H1 (cell line): ENCODE data around the gene ALG1. TPM values are rescaled to one million over a fixed set of nuclear protein-coding genes. Genes with fewer than 3 reads are reported as not detected.
"Not testable (repeated sequence)": the region's sequence is repeated elsewhere in the genome, so short reads cannot be mapped to it uniquely, and the experiment has no call there.

ENCODE experiments used
- CTCF ChIA-PET: fragments of 300-600 bp; sonication (Branson Sonifier 250); formaldehyde crosslinking; loops from one replicate; lab custom pipeline; 2021; ENCODE audit not compliant: partially characterized antibody; lab: Charles Lee
- POLR2A ChIA-PET: fragments of 300-600 bp; sonication (Branson Sonifier 250); formaldehyde crosslinking; loops from one replicate; lab custom pipeline; 2021; ENCODE audit warnings: inconsistent platforms; ENCODE audit not compliant: partially characterized antibody; lab: Charles Lee
- DNase-seq, 2 experiments: peaks; one replicate each; pipeline versions ENCODE4 v3.0.0 to v3.0.0-alpha.2; 2010 to 2022; ENCODE audit warnings: low spot score in 2 of 2, low read depth in 1 of 2, mixed read lengths in 1 of 2
- FAIRE-seq: peaks from 2 replicates; lab custom pipeline; 2011; peaks lifted over from hg19 to GRCh38; lab: Jason Lieb, UNC
- H2AFZ ChIP-seq: 2 replicates; pipeline ENCODE4 v1.8.1; 2012; ENCODE audit warnings: low read length, inconsistent platforms
- H2AK5ac ChIP-seq: 2 replicates; pipeline ENCODE4 v1.6.1; 2013; ENCODE audit warnings: low read depth, low read length
- H2BK120ac ChIP-seq: replicated peaks from 2 replicates; pipeline ENCODE3; 2013; ENCODE audit warnings: low read depth, low read length, inconsistent platforms
- H2BK12ac ChIP-seq: 2 replicates; pipeline ENCODE4 v1.6.1; 2013; ENCODE audit warnings: low read depth, low read length
- H2BK15ac ChIP-seq: 2 replicates; pipeline ENCODE4 v1.6.1; 2013; ENCODE audit warnings: low read length
- H2BK20ac ChIP-seq: 2 replicates; pipeline ENCODE4 v1.6.1; 2013; ENCODE audit warnings: low read length
- H2BK5ac ChIP-seq: 2 replicates; pipeline ENCODE4 v1.6.1; 2013; ENCODE audit warnings: low read depth, low read length
- H3K14ac ChIP-seq: 2 replicates; pipeline ENCODE4 v1.6.1; 2013; ENCODE audit warnings: inconsistent platforms; ENCODE audit not compliant: insufficient read length
- H3K18ac ChIP-seq: 2 replicates; pipeline ENCODE4 v1.6.1; 2013; ENCODE audit warnings: low read length; ENCODE audit errors: extremely low read depth
- H3K23ac ChIP-seq: 2 replicates; pipeline ENCODE4 v1.6.1; 2013; ENCODE audit warnings: inconsistent platforms; ENCODE audit not compliant: insufficient read length
- H3K23me2 ChIP-seq: 2 replicates; pipeline ENCODE4 v1.6.1; 2013; ENCODE audit warnings: low read depth, low read length
- H3K27ac ChIP-seq: 2 replicates; pipeline ENCODE4 v1.6.1; 2011; ENCODE audit warnings: low read depth, low read length, inconsistent platforms
- H3K27me3 ChIP-seq, 4 experiments: replicated peaks in 1 of 4; 1 replicate in 1 of 4; 2 replicates in 3 of 4; pipeline versions ENCODE4 v1.6.1 to v1.8.1; 2011 to 2013; ENCODE audit warnings: low read length in 3 of 4, mild to moderate bottlenecking in 3 of 4, inconsistent platforms in 2 of 4, mixed read lengths in 2 of 4, moderate library complexity in 1 of 4; ENCODE audit not compliant: control insufficient read depth in 3 of 4, insufficient read depth in 3 of 4; ENCODE audit errors: extremely low read depth in 1 of 4
- H3K36me3 ChIP-seq, 4 experiments: 2 replicates each; pipeline versions ENCODE4 v1.6.1 to v1.8.1; 2011 to 2013; ENCODE audit warnings: mild to moderate bottlenecking in 4 of 4, low read length in 3 of 4, moderate library complexity in 2 of 4, control low read depth in 1 of 4, inconsistent platforms in 1 of 4; ENCODE audit not compliant: insufficient read depth in 4 of 4, control insufficient read depth in 2 of 4
- H3K4ac ChIP-seq: replicated peaks from 2 replicates; pipeline ENCODE3; 2013; ENCODE audit warnings: low read length, low read depth, mixed read lengths, inconsistent platforms; ENCODE audit not compliant: insufficient read length
- H3K4me1 ChIP-seq, 4 experiments: replicated peaks in 1 of 4; 1 replicate in 1 of 4; 2 replicates in 3 of 4; pipeline versions ENCODE4 v1.6.1 to v1.8.1; 2011 to 2013; ENCODE audit warnings: low read length in 3 of 4, inconsistent platforms in 2 of 4, mixed read lengths in 1 of 4; ENCODE audit not compliant: insufficient read depth in 4 of 4, control insufficient read depth in 3 of 4
- H3K4me2 ChIP-seq, 2 experiments: 2 replicates each; pipeline versions ENCODE4 v1.6.1 to v1.8.1; 2011 to 2013; ENCODE audit warnings: low read depth in 2 of 2, low read length in 2 of 2, control low read depth in 1 of 2, inconsistent platforms in 1 of 2, mild to moderate bottlenecking in 1 of 2; ENCODE audit not compliant: insufficient read depth in 1 of 2
- H3K4me3 ChIP-seq, 4 experiments: fragments of 200-600, 300-600 bp in 1 of 4; sonication (generic), shearing (Covaris generic), sonication (Bioruptor Twin) in 1 of 4; 2 replicates each; pipeline versions ENCODE4 v1.5.1 to v1.8.1; 2011 to 2016; ENCODE audit warnings: low read length in 4 of 4, low read depth in 3 of 4, control low read depth in 2 of 4, inconsistent platforms in 2 of 4, mild to moderate bottlenecking in 2 of 4, mixed read lengths in 1 of 4, moderate library complexity in 1 of 4; ENCODE audit not compliant: insufficient read depth in 2 of 4; ENCODE audit errors: extremely low read depth in 1 of 4
- H3K56ac ChIP-seq: replicated peaks from 2 replicates; pipeline ENCODE3; 2013; ENCODE audit warnings: low read depth, mild to moderate bottlenecking, mixed read lengths, low read length, inconsistent platforms; ENCODE audit not compliant: insufficient read length
- H3K79me1 ChIP-seq: 2 replicates; pipeline ENCODE4 v1.6.1; 2013; ENCODE audit warnings: low read depth, low read length, control low read depth
- H3K79me2 ChIP-seq, 2 experiments: 2 replicates each; pipeline versions ENCODE4 v1.6.1 to v1.8.1; 2012 to 2013; ENCODE audit warnings: low read length in 2 of 2, mild to moderate bottlenecking in 2 of 2, inconsistent platforms in 1 of 2; ENCODE audit not compliant: insufficient read depth in 2 of 2, control insufficient read depth in 1 of 2
- H3K9ac ChIP-seq, 4 experiments: replicated peaks in 1 of 4; 1 replicate in 1 of 4; 2 replicates in 3 of 4; pipeline versions ENCODE4 v1.6.1 to v1.8.1; 2011 to 2013; ENCODE audit warnings: low read depth in 3 of 4, low read length in 3 of 4, control low read depth in 2 of 4, mild to moderate bottlenecking in 2 of 4, moderate library complexity in 2 of 4, inconsistent platforms in 1 of 4; ENCODE audit errors: extremely low read depth in 1 of 4
- H3K9me3 ChIP-seq, 2 experiments: 2 replicates each; pipeline versions ENCODE4 v1.6.1 to v1.8.1; 2012 to 2013; ENCODE audit warnings: mild to moderate bottlenecking in 2 of 2, moderate library complexity in 2 of 2, control low read depth in 1 of 2, inconsistent platforms in 1 of 2, low read depth in 1 of 2, low read length in 1 of 2, mixed read lengths in 1 of 2; ENCODE audit not compliant: insufficient read depth in 2 of 2
- H4K20me1 ChIP-seq, 2 experiments: replicated peaks in 1 of 2; 2 replicates each; pipeline versions ENCODE3 to v1.8.1; 2011 to 2013; ENCODE audit warnings: inconsistent platforms in 2 of 2, low read length in 2 of 2, mild to moderate bottlenecking in 1 of 2; ENCODE audit not compliant: insufficient read depth in 2 of 2, control insufficient read depth in 1 of 2
- H4K5ac ChIP-seq: 2 replicates; pipeline ENCODE4 v1.6.1; 2013; ENCODE audit warnings: low read length, low read depth, mixed read lengths, inconsistent platforms; ENCODE audit not compliant: insufficient read length
- H4K8ac ChIP-seq: 2 replicates; pipeline ENCODE4 v1.8.0; 2013; ENCODE audit warnings: mild to moderate bottlenecking, moderate library complexity, low read length, inconsistent platforms; ENCODE audit not compliant: insufficient read depth; ENCODE audit errors: extremely low read depth
- H4K91ac ChIP-seq: replicated peaks from 2 replicates; pipeline ENCODE3; 2013; ENCODE audit warnings: low read length, mixed read lengths, inconsistent platforms; ENCODE audit not compliant: insufficient read length
- WGBS, 2 experiments: shearing (Covaris generic) in 1 of 2; methylation state at CpG; one replicate each; pipeline versions ENCODE4 v1.1.6 to v1.1.7; 2013 to 2015; ENCODE audit warnings: low lambda C conversion rate in 2 of 2, mixed read lengths in 2 of 2, inconsistent platforms in 1 of 2, low coverage in 1 of 2, missing lambda C conversion rate in 1 of 2; ENCODE audit not compliant: insufficient replicate concordance in 2 of 2, insufficient coverage in 1 of 2, insufficient read length in 1 of 2; ENCODE audit errors: extremely low coverage in 1 of 2, missing lambda C conversion rate in 1 of 2; 5-methylcytosine and 5-hydroxymethylcytosine counted together
- polyA plus RNA-seq, 7 experiments: library from polyadenylated mRNA; depleted of rRNA in 3 of 7; stranded (reverse) in 5 of 7; unstranded in 2 of 7; fragments of >200 nt in 5 of 7; fragments of 200-250 nt in 2 of 7; gene quantifications; 1 replicate in 5 of 7; 2 replicates in 1 of 7; 4 replicates in 1 of 7; pipeline versions ENCODE4 v1.2.1 to v1.2.3, GENCODE V29; 2011 to 2013; ENCODE audit warnings: missing spikeins in 2 of 7, mixed read lengths in 2 of 7
- total RNA-seq: library from RNA; stranded (reverse); fragmentation: NEBNext Ultra II Directional; extraction: Animal tissue kit (Norgen Biotek cat#: 25700); gene quantifications from 2 replicates; pipeline ENCODE4 v1.2.1, GENCODE V29; 2021

The ALG1 gene
- total and polyA plus RNA-seq, 2 of the 8 experiments (the other 6 are each of a cell fraction or from before 2014, with no cell fraction given): 34.8 to 46.5 TPM

DNA sequence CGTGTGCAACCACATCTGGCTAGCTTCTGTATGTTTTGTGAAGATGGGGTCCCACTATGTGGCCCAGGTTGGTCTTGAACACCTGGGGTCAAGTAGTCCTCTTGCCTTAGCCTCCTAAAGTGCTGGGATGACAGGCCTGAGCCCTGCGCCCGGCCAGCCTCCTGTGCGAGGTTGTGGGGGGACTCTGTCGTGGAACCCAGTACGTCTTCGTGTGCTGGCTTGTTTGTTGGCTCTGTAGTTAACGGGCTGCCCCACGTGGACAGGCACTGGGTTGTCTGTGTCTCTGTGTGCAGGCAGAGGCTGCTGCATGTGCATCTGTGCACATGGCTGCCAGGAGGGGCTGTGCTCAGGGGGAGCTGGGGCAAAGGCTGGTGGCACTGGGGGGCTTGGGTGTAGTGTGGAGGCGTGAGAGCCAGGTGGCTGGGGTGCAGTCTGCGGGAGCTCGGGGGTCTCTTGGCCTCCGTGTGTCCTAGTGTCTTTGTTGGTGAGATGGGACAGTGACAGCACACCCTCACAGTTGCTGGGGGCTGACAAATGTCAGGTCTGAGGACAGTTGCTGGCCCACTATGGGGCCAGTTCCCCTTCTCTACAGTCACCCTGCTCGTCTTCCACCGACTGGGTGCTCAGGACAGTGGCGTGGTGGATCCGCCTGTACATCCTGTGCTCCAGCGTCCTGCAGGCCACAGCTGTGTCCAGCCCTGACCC, 16.6 kb downstream of the ALG1 start:
- not testable (repeated sequence) for H3K27ac ChIP-seq, H3K27me3 ChIP-seq, H3K79me2 ChIP-seq, H3K18ac ChIP-seq, H2BK15ac ChIP-seq, H2BK12ac ChIP-seq, H3K4me1 ChIP-seq, H4K5ac ChIP-seq, H4K8ac ChIP-seq, DNase-seq, H3K79me1 ChIP-seq, H3K9ac ChIP-seq, H3K4me2 ChIP-seq, H4K91ac ChIP-seq, H2BK20ac ChIP-seq, H4K20me1 ChIP-seq, FAIRE-seq, H3K4ac ChIP-seq, H3K9me3 ChIP-seq, H3K23me2 ChIP-seq, H3K4me3 ChIP-seq, H3K23ac ChIP-seq, H2AK5ac ChIP-seq, H3K56ac ChIP-seq, H2BK120ac ChIP-seq, H2AFZ ChIP-seq, H2BK5ac ChIP-seq, H3K14ac ChIP-seq
- ChIA-PET POLR2A (interaction anchor here (0.8 to 1.9 kb wide), 7 partner anchors 10 to 83 kb away, joined by 3 to 6 read pairs (median 3); no protein-coding TSS in a partner anchor), CTCF (interaction anchor here (1.3 to 27.9 kb wide), 3 partner anchors 13 to 63 kb away, joined by 3 to 625 read pairs (median 20); partner anchors contain the start of gene C16orf89)
- H3K36me3 ChIP-seq: peaks cover 4 to 28% (median 5%) of the 10 kb centered on the region in 4 experiments; a peak in 5 of 8 replicates
- 98% methylated on average over 16 of the region's 18 CpGs; no CpG with 5 or more reads in 1 of the 2 experiments for WGBS, 2 experiments
